A204.1 (cell line): ENCODE data around the gene HTR1E.
"Not testable (repeated sequence)": the region's sequence is repeated elsewhere in the genome, so short reads cannot be mapped to it uniquely, and the experiment has no call there.

Source experiments
- FAIRE-seq: peaks from 2 replicates; lab custom pipeline; 2012; peaks lifted over from hg19 to GRCh38; lab: Jason Lieb, UNC

Gene HTR1E, protein sequence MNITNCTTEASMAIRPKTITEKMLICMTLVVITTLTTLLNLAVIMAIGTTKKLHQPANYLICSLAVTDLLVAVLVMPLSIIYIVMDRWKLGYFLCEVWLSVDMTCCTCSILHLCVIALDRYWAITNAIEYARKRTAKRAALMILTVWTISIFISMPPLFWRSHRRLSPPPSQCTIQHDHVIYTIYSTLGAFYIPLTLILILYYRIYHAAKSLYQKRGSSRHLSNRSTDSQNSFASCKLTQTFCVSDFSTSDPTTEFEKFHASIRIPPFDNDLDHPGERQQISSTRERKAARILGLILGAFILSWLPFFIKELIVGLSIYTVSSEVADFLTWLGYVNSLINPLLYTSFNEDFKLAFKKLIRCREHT

DNA sequence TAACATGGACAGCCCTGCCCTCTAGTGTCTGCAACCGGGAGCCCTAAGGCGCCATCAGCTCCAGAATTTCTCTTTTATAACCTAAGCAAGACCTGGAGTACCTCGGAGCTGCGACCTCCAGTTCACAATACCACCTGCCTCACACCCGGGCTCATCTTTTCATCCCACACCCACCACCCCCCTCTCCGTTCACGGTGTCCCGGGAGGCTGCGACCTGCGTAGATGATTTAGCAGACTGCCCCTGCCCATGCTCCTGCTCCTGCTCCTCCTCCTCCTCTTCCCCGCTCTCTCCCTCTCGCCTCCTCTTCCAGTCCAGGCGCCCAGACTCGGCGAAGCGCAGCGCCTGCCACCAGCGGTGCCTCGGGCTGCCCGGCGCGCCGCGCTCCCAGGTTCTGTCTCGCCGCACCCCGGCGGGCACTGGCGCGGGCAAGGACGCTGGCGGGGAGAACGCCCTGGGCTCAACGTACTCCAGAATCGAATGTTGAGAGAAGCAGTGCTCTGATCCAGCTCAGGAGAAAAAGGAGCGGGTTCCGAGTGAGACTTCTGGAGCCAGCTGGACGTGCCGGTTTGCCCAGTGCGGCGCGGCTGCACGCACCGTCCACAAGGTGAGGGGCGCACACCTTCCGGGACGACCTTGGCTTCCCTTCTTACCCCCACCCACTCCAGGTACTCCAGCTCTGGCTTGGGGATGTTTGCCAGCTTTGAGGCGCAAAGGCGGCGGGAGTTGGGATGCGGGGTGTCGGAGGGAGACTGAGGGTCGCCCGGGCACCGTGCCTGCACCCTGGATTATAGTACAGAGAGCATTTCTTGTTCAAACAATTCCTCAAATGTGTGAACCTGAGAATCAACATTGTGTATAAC is at the start of gene HTR1E:
HTR1E (plus strand) TSS at position 310 of the 861 bp plus-strand sequence. CDS start 77,807 bp downstream, outside the sequence.
- FAIRE-seq, result no peak

DNA sequence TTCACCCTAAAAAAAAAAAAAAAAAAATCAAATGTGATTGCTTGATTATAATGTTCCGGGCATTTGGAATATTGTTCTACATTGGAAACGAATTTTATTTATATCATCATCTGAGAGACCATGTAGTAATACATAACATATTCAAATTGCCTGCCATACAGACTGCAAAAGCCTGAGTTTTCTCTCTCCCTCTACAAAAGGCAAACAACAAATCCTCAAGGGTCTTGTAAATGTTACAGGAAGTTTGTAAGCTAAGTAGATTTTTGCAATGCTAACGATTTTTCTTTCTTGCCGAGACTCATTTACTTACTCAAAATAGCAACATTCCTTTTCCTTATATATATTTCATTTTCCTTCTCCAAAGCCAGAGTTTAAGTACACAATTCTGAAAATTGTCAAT is 49.0 kb upstream of the HTR1E start:
- FAIRE-seq, result no peak

DNA sequence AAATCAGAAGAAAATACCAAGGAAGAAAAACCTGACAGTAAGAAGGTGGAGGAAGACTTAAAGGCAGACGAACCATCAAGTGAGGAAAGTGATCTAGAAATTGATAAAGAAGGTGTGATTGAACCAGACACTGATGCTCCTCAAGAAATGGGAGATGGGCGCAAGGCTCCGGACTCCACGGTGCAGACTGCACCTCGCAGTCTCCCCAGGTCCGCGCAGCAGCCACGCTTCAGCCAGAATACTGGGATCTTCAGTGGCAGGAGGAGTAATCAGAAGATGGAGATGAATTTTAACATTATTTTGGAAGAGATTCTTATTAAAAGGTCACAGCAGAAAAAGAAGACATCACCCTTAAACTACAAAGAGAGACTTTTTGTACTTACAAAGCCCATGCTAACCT is 40.1 kb upstream of the HTR1E start:
- not testable (repeated sequence) for FAIRE-seq

DNA sequence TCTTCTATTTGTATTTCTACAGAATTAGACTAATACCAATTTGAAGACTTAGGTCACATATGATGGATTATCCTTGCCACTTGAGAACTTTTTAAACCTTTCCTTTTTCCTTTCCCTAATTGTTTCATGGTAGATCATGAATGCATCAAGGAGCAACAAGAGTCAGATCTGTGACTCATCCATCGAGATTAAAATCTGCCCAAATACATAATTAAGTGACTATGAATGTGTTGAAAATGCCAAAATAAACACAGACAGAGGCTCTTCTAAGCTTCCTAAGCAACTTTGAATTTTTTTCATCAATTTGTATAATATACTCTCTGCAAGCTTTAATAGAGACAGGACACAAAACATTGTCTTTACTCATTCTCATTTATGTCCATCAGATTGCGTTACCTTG is 23.5 kb upstream of the HTR1E start:
- FAIRE-seq, result no peak

DNA sequence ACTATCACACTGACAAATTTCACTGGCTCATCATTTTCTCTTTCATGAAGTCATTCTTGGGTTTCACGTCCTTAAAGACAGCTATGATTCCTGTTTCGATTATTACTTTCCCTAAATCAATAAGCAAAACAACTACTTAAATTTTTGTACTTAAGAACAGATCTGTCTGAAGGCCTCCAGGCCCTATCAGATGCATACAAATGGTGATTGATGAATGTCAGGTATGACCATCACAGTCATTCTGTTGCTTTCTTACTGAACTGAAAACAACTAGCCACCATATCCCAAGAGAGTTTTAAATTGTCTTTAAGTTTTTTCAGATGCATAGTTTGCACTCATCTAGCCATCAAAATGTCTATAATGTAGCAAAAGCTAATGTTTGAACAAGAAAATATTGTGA is 20.9 kb upstream of the HTR1E start:
- no peak for FAIRE-seq

DNA sequence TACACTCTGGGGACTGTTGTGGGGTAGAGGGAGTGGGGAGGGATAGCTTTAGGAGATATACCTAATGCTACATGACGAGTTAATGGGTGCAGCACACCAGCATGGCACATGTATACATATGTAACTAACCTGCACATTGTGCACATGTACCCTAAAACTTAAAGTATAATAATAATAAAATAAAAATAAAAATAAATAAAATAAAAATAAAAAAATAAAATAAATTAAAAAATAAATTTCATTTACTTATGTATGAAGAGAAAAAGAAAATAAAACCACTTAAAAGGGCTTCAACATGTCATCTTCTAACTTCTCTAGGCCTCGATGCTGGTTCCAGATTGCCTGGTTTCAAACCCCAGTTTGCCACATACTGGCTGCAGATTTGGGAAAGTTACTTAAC is 10.2 kb upstream of the HTR1E start:
- not testable (repeated sequence) for FAIRE-seq

DNA sequence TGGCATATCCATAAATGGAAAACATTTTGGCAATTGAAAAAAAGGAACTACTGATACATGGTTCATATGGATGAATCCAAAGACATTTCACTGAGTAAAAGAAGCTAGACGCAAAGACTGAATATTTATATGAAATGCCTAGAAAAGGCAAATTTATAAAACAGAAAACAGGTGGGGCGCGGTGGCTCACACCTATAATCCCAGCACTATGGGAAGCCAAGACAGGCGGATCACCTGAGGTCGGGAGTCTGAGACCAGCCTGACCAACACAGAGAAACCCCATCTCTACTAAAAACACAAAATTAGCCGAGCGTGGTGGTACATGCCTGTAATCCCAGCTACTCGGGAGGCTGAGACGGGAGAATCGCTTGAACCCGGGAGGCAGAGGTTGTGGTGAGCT is 9.5 kb upstream of the HTR1E start:
- not testable (repeated sequence) for FAIRE-seq

DNA sequence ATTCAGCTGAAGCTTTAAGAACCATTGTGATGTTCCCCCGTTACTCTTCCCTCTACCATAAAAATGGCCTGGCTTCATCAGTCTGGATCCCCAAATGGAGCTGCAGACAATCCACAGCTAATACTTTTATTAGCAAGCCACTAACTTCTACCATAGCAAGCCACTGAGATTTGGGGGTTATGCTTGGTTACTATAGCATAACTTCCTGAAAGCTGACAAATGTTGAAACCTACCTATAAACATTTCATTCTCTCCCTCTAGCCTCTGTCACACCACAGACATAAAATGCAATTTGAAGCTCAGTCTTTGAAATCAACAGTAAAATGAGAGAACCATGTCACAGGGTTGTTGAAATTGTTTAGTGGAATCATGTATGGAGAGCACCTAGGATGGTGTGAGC is 3.0 kb upstream of the HTR1E start:
- no peak for FAIRE-seq

DNA sequence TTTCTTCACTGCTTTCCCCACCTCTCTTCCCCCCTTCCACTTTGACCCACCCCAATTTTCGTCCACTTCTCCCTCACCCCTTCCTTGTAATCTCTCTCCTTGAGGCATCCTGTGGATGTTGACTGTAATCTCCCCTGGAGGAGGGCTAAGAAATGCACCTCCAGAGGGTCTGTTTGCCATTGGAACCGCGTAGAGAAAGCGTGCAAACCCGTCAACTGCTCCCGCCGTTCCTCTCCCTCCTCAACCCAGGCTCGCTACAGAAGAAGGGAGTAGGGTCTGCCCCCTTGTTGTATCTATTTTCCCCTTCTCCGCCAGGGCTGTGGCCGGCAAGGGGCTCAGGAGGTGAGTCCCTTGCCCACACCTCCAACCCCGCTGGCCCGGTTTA is 502 bp upstream of the HTR1E start:
- no peak for FAIRE-seq

DNA sequence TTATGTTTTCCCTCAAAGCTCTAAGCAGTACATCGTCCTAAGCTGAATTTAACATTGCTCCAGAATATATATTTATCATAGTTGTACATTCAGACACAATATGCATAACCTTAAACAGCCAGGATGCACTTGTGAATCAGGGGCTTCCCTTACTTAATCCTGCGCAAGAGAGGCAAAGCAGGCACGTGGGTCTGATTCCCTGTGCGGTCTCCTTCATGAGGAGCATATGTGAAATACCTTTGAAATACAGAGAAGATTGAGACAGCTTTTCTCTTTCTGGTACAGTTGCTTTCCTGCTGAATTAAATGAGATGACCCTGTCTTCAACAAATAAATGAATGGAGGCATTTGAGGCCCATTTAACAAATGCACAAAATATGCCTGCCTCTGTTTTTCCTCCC is 1.5 kb downstream of the HTR1E start:
- no peak for FAIRE-seq

DNA sequence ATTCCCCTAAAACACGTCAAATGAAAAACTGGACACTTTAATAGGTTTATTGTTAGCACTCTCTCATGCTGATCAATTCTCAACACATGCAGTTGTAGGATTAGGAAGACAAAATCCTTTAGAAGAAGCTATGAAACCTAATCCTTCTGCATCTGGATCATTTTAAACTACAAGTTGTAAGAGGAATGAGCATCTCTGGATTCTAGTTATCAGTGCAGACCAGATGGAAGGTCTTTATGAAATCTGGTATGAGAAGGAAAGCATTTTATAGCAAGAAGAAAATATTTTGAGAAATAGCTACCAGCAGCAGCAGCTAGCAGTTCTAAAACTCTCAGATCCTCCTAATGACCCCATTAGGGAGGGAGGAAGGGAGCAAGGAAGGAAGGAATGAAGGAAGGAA is 4.1 kb downstream of the HTR1E start:
- FAIRE-seq, result no peak

DNA sequence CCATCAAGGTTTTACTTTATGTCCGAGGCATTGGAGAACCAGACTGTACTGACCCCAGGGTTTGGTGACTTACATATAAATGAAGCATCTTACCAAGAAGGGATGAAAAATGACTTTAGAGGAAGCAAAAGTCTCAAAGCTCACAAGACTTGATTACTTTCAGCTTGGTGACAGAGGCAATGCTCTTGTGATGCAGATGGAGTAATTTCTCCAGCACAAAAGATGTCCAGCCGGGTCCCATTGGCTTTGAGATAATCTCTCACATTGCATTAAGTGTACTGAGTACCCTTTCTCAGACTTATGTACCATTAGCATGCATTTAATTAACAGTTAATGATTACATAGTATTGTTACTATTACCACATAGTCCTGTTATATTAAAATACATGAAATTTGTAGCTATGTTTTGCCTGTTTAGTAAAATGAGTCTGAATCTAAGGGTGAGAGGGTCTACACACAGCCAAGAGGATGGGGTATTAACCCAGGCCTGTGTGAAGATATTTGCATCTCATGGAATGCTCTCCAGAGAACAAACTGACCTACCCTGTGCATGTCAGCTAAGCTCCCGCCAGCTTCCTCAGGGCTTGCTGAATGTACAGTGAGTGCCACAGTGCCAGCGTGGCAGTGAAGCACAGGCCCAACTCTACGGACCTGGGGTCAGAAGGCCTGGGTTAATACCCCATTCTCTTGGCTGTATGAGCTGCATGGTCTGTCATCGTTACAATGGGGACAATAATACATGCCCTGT is 5.6 kb downstream of the HTR1E start:
- FAIRE-seq, result no peak

DNA sequence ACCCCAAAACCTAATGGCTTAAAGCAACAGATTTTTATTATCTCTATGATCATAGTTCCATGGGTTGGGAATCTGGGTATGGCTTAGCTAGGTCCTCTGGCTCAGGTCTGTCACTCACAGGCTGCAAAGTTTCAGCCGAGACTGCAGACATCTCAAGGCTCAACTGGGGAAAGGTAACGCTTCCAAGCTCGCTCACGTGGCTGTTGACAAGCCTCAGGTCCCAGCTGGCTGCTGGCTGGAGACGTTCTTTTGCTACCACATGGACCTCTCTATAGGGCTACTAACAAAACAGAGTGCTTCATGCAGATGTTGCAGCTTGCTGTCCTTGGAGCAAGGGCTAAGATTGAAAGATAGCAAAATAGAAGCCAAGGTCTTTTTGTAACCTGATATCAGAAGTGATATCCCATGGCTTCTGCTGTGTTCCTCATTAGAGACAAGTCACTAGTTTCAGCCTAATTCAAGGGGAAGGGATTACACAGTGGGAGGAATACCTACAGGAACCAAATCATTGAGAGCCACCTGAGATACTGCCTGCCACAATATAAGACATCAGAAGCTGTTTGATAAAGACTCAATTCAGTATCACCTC is 6.6 kb downstream of the HTR1E start:
- no peak for FAIRE-seq

DNA sequence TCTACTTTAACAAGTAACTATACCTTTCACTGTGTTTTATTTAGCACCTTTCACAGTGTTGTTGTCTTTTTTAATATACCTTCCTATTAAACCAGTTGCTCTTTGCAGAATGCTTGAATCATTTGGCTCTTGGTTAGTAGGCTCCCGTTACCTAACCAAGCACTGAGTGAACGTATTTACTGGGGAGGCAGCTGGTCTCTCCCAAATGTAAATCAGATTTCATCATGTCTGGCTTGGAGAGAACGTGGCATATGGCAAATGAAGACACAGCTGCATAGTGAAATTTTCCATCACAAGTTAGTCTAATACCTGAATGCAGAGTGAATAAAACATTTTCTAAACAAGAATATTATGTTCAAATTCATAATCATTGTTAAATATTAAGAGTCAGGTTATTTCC is 12.4 kb downstream of the HTR1E start:
- no peak for FAIRE-seq

DNA sequence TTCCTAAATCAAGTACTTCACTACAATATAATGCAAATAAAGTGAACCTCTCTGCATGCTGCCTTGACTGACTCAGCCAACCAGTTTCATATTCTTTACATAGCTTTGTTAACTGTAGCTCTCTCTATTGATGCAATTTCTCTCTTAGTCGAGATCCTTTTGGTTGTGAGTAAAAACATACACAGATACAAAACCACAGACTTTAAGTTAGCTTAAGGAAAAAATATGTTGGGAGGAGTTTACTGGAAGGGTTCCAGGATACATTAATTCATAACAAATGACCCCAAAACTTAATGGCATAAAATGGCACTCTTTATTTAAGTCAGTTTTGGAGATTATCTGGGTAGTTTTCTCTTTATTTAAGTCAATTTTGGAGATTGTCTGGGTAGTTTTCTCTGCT is 15.7 kb downstream of the HTR1E start:
- FAIRE-seq, result no peak

DNA sequence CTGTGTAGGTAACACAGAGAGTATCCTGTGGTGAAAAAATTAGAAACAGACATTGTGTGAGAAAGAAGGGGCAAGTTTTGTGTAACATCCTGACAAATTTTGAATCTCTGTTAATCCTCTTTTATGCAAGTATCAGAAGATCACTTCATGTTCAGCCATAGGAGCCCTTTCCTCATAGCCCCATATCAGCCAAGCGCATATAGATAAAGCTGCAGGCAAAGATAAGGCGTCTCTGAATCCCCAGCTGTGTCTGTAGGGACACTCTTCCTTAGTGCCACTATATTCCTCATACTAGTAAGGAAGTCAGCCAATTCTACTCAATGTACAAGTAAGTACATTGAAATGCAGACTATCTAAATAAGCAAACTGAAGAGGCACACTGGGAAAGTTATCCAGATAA is 22.3 kb downstream of the HTR1E start:
- FAIRE-seq, result no peak

DNA sequence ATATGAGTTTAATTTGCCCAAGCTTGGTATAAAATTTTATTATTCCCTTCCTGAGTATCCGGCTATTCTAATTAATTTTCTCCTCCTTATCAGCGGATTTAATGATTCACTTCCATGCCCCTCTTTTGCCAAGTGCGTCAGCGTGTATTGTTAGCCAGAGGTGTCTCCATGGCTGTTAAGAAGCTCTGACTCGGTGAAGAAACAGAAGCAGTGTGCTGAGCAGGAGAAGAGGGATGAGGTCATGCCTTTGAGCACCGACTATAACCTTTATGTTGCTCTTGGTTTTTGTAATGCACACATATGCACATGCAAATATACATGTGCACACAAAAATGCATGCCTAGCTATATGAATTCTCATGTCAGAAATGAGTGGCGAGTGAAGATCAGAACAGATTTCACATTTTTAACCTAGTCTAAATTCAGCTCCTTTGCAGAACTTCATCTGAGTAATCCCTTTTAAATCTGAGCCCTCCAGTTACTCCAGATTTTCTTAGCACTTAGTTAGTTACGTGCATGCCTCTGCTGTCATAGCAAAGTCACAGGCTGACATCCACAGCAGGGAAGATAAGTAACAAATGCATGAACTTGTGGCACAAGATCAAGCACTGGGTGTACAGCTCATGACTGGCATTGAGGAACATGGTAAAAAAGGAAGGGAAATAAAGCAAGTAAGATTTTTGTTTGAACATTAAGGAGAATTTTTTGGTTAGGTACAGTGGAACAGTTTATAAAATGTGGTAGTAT is 24.3 kb downstream of the HTR1E start:
- no peak for FAIRE-seq

DNA sequence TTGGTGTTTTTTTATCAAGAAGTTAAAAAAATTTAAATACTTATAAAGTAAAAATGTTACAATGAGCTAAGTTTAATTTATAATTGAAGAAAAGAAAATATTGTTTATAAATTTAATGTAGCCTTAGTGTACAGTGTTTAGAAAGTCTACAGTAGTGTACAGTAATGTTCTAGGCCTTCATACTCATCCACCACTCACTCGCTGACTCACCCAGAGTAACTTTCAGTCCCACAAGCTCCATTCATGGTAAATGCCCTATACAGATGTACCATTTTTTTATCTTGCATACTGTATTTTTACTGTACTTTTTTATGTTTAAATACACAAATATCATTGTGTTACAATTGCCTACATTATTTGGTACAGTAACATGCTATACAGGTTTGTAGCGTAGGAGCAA is 26.0 kb downstream of the HTR1E start:
- FAIRE-seq, result no peak

DNA sequence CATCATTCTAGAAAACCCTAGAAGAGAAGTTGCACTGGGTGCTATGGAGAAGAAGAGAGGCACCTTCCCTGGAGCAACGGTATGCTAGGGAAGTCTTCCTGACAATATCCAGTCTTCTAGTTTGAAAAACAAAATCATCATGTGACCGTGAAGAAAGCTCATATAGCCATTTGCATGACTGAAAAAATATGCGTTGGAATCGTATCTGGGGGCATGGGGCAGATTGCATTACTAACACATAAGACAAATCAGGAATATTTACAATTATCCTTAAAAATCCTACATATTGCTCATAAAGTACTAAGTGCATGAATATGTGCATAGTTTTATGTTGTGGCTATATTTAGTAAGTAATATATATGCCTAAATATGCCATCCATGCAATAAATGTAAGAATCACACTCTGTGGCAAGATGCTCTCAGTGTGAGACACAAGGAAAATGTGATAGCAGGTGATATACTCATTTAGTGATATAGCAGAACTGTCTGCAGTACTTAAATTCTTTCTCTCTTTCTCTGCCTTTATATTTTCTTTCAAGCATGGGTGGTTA is 26.8 kb downstream of the HTR1E start:
- FAIRE-seq, result no peak

DNA sequence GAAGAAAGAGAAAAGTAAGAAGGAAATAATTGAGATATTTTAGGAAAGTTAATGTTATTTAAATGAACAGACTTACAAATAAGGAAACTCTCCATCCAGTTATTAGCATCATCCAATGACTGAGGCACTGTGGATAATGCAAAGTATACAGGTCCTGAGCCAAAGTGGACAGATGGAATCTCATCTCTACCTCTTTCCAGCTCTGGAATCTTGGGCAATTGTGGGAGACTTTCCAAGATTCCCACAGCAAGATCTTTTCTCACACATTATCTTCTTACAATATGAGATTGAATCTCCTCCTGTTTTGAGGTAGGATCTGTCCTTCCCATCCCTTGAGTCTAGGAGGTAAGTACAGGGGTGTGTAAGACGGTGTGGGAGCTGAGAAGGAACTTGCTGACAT is 28.9 kb downstream of the HTR1E start:
- no peak for FAIRE-seq

DNA sequence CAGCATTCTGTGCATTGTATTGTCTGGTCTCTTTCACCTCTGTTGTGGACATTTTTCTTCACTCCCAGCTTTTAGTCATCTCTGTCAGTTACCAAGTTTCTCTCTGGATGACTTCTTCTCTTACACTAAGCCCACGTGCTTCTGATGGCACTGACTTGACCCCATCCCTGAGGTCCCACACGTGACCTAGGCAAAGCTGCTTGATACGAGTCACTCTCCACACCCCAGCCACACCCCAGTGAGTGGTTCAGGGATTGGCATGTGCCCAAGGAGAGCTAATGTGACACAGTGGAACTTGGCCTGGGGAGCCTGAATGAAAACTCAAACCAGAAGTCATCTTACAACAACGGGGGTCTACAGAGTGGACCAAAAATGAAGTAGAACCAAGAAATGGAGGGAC is 32.2 kb downstream of the HTR1E start:
- FAIRE-seq, result no peak

DNA sequence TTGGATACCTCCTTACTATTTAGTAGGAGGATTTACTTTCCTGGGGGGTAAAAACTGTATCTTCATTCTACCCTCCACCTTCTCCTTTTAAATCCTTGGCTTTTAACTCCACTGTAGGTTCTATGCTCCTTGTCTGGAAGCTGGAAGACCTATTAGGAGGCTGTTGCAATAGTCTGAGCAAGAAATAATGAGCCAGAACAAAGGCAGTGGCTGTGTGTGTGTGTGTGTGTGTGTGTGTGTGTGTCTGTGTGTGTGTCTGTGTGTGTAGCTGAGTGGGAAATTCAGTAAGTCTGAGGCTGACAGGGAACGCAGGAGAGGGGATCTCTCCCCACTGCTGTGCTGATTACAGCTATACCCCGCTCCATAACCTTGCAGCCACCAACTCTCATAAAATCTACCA is 35.8 kb downstream of the HTR1E start:
- FAIRE-seq, result no peak
